Measurements from ENCODE around the gene CCDC154.

Gene CCDC154

GRCh38 chr16:1492923-1493745 lies 48.8 kb upstream of the CCDC154 start, which contains the start of gene TELO2:
TSS of gene TELO2 (plus strand) at chr16:1493360. CDS start at chr16:1494282, 922 bp downstream.
- Histone ChIP-seq H3K36me3 (ENCODE audit: control insufficient read depth in 2 of 2, insufficient read depth in 1 of 2, low read length in 2 of 2) (peaks cover 3 to 39% of the 10 kb centered on the region in 2 experiments; a peak in 2 of 3 replicates), H3K4me3 (ENCODE audit: low read depth, low read length) (peak within 1 kb of the TSS; percentile 77), H3K9me3 (ENCODE audit: control insufficient read depth, insufficient read depth, low read depth, low read length) (no peaks in the 10 kb centered on the region), H3K27ac (ENCODE audit: extremely low read depth, low read depth, low read length) (peak within 1 kb of the TSS; percentile 73), H3K4me1 (ENCODE audit: control insufficient read depth, insufficient read depth, low read length) (0 out of 2 replicates have a peak, but pooled peaks cover 2% of the 10 kb centered on the region)
- ChIA-PET POLR2A (interaction anchor here (0.5 to 1.3 kb wide), 4 partner anchors 10 to 214 kb away, joined by 3 to 6 read pairs (median 4); partner anchors contain the start of gene MAPK8IP3), CTCF (interaction anchor here (0.6 to 1.4 kb wide), 2 partner anchors 124 to 438 kb away, joined by 3 to 4 read pairs; no protein-coding TSS in a partner anchor)
- TF ChIP-seq ZNF157 (tag by site-specific recombination; IDR thresholded peaks at IDR 0.05), result no peak
- TF ChIP-seq ZSCAN5A (tag by site-specific recombination; IDR thresholded peaks at IDR 0.05), result no peak
- TF ChIP-seq ZNF394 (tag by site-specific recombination; IDR thresholded peaks at IDR 0.05; ENCODE audit: borderline replicate concordance), result no peak
- TF ChIP-seq ZFP37 (tag by site-specific recombination; IDR thresholded peaks at IDR 0.05), result no peak
- no peak for TF ChIP-seq ZNF624 (tag by site-specific recombination; IDR thresholded peaks at IDR 0.05)
- TF ChIP-seq ZNF580 (tag by site-specific recombination; IDR thresholded peaks at IDR 0.05), result no peak
- TF ChIP-seq EGR2 (tag by site-specific recombination; IDR thresholded peaks at IDR 0.05; ENCODE audit: low read depth), result no peak
- TF ChIP-seq SP3 (tag by site-specific recombination; IDR thresholded peaks at IDR 0.05), result peak; percentile 58; the same call in 1 of the 2 replicates
- TF ChIP-seq ZNF16 (tag by site-specific recombination; IDR thresholded peaks at IDR 0.05; ENCODE audit: low read depth), result no peak
- TF ChIP-seq ZEB2 (tag by site-specific recombination; IDR thresholded peaks at IDR 0.05), result 0 out of 2 replicates have a peak, but pooled peaks have one; percentile 5
- TF ChIP-seq ZBTB49 (tag by site-specific recombination; IDR thresholded peaks at IDR 0.05; ENCODE audit: low read depth), result no peak
- TF ChIP-seq ZSCAN23 (tag by site-specific recombination; IDR thresholded peaks at IDR 0.05), result no peak
- TF ChIP-seq ZNF24 (tag by site-specific recombination; IDR thresholded peaks at IDR 0.05), result no peak
- no peak for TF ChIP-seq ZNF350 (tag by site-specific recombination; IDR thresholded peaks at IDR 0.05)
- TF ChIP-seq ZBTB26 (tag by site-specific recombination; optimal IDR thresholded peaks at IDR 0.05), result peak; percentile 93
- TF ChIP-seq AEBP2 (tag by site-specific recombination; IDR thresholded peaks at IDR 0.05; ENCODE audit: borderline replicate concordance), result no peak
- peak; percentile 61; the same call in 1 of the 2 replicates for TF ChIP-seq KLF16 (tag by site-specific recombination; IDR thresholded peaks at IDR 0.05)
- no peak for TF ChIP-seq ZNF10 (tag by site-specific recombination; IDR thresholded peaks at IDR 0.05)
- TF ChIP-seq REPIN1 (tag by site-specific recombination; IDR thresholded peaks at IDR 0.05; ENCODE audit: low read depth), result no peak
- TF ChIP-seq GFI1B (tag by site-specific recombination; IDR thresholded peaks at IDR 0.05), result no peak
- no peak for TF ChIP-seq ZNF548 (tag by site-specific recombination; IDR thresholded peaks at IDR 0.05)
- no peak for TF ChIP-seq CTCF (tag by site-specific recombination; IDR thresholded peaks at IDR 0.05)
- no peak for TF ChIP-seq ZNF302 (tag by site-specific recombination; IDR thresholded peaks at IDR 0.05; ENCODE audit: low read depth)
- peak; percentile 79 for TF ChIP-seq KLF9 (tag by site-specific recombination; IDR thresholded peaks at IDR 0.05; ENCODE audit: low read depth)
- TF ChIP-seq KLF8 (tag by site-specific recombination; IDR thresholded peaks at IDR 0.05), result peak; percentile 61; the same call in 1 of the 2 replicates
- no peak for TF ChIP-seq ZNF404 (tag by site-specific recombination; IDR thresholded peaks at IDR 0.05)
- no peak for TF ChIP-seq OSR2 (tag by site-specific recombination; IDR thresholded peaks at IDR 0.05)
- no peak for TF ChIP-seq GLI4 (tag by site-specific recombination; IDR thresholded peaks at IDR 0.05)
- TF ChIP-seq ZNF549 (tag by site-specific recombination; IDR thresholded peaks at IDR 0.05), result no peak
- TF ChIP-seq ZNF501 (tag by site-specific recombination; IDR thresholded peaks at IDR 0.05), result no peak

All from HEK293 (cell line).